ENCODE data around the gene WEE2.

Gene WEE2

GRCh38 chr7:141697211-141697871, 10.8 kb upstream of the WEE2 start:
- no peak overlapping the region for H3K4me3 ChIP-seq (replicated peaks; ENCODE audit: low read depth, low read length)
- no peak for DNase-seq (ENCODE audit: extremely low read depth, low read depth)
- TF ChIP-seq, protein P1, sequence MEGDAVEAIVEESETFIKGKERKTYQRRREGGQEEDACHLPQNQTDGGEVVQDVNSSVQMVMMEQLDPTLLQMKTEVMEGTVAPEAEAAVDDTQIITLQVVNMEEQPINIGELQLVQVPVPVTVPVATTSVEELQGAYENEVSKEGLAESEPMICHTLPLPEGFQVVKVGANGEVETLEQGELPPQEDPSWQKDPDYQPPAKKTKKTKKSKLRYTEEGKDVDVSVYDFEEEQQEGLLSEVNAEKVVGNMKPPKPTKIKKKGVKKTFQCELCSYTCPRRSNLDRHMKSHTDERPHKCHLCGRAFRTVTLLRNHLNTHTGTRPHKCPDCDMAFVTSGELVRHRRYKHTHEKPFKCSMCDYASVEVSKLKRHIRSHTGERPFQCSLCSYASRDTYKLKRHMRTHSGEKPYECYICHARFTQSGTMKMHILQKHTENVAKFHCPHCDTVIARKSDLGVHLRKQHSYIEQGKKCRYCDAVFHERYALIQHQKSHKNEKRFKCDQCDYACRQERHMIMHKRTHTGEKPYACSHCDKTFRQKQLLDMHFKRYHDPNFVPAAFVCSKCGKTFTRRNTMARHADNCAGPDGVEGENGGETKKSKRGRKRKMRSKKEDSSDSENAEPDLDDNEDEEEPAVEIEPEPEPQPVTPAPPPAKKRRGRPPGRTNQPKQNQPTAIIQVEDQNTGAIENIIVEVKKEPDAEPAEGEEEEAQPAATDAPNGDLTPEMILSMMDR (IDR thresholded peaks at IDR 0.05; ENCODE audit: low read depth, low read length, missing control alignments) = no peak

DNA sequence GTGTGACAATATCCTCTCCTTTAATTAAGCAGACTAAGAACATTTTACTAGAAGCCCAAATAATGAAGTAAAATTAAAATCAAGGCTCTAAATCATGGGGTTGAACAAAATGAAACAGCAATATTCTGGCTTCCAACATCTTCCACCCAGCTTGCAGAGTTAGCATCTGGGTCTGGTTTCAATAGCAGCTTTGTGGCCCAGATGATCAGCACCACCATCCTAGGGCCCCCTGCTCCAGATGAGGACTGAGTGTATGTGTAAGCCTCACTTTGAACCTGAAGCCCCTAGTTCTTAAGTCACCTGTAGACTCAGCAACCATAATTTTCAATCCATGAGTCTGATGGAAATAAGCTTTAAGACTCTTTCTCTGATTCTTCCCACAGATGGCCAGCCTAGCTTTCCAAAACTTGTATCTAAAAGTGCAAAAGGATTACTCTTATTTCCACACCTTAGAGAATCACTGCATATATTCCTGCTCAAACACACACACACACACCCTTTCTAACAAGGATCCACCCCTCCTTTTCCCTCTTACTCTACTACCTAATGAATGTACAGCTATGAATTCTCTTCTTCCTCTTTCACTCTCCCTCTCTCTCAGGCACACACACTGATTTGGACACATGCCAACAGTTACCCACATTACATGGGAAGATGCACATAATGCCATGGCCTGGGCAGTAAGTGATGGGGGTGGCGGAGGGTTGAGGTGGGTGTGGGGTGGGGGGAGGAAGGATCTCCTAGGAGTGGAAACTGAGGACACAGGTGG, 9.7 kb upstream of the WEE2 start:
- no peak for DNase-seq (ENCODE audit: extremely low read depth, low read depth)
- no peak overlapping the region for H3K4me3 ChIP-seq (replicated peaks; ENCODE audit: low read depth, low read length)
- TF ChIP-seq, protein P1 (IDR thresholded peaks at IDR 0.05; ENCODE audit: low read depth, low read length, missing control alignments) = no peak

- no peak overlapping the region for H3K4me3 ChIP-seq (replicated peaks; ENCODE audit: low read depth, low read length)
- TF ChIP-seq, protein P1 (IDR thresholded peaks at IDR 0.05; ENCODE audit: low read depth, low read length, missing control alignments) = no peak
- DNase-seq (ENCODE audit: extremely low read depth, low read depth) = no peak
Measured at GRCh38 chr7:141699860-141700259, 8.3 kb upstream of the WEE2 start.

DNA sequence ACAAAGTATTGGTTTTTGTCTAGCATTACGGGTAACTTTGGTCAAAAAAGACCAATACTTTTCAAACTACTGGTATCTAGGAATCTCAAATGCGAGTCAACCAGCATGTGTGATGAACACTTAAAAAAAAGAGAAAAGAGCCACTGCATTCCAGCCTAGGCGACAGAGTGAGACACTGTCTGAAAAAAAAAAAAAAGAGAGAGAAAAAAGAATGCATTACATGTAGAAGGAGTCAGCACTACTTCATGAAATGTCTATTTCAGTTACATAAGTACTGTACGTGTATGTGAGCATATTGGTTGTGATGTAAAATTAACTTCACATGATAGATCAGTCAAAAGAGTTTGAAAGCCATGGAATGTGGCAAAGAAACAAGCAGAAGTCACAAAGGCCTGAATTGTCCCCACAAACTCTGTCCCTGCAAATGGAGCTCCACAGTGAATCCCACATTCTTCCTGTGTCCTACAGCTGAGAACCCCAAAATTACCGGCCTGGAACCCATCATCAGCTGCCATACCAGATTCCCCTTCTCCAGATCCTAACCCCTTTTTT, 7.8 kb upstream of the WEE2 start:
- no peak for DNase-seq (ENCODE audit: extremely low read depth, low read depth)
- TF ChIP-seq, protein P1 (IDR thresholded peaks at IDR 0.05; ENCODE audit: low read depth, low read length, missing control alignments) = no peak
- H3K4me3 ChIP-seq (replicated peaks; ENCODE audit: low read depth, low read length) = peak overlapping the region; percentile 55

GRCh38 chr7:141700848-141701371, 7.2 kb upstream of the WEE2 start:
- peak overlapping the region; percentile 55 for H3K4me3 ChIP-seq (replicated peaks; ENCODE audit: low read depth, low read length)
- no peak for DNase-seq (ENCODE audit: extremely low read depth, low read depth)
- TF ChIP-seq, protein P1 (IDR thresholded peaks at IDR 0.05; ENCODE audit: low read depth, low read length, missing control alignments) = no peak

DNA sequence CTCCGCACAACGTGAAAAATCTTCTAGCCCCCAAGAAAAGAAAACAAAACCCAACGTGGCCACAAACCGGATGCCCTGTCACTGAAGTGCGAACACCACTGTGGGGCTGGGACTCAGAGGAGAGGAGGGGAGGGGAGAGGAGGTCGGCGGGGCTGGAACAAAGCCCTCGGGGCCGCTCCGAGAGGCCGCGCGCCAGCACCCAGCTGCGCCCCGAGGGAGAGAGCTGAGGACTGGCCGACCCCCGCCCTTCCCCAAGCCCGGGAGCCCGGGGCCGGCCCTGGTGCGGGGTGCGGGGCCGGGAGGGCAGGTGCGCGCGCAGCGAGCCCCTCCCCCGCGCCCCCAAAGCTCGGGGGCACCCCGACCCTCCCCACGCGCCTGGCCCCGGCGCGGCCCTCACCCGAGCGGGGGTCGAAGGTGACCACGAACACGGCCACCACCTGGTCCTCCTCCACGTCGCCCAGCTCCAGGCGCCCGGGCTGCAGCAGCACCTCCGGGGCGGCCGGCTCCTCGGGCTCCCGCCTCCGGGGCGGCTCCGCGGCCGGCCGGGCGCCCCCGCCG, 6.6 kb upstream of the WEE2 start:
- DNase-seq (ENCODE audit: extremely low read depth, low read depth) = no peak
- TF ChIP-seq, protein P1 (IDR thresholded peaks at IDR 0.05; ENCODE audit: low read depth, low read length, missing control alignments) = no peak
- peak overlapping the region; percentile 55 for H3K4me3 ChIP-seq (replicated peaks; ENCODE audit: low read depth, low read length)

Data from HFF-Myc (cell line).